ENCODE data around the gene LPP.

DNA sequence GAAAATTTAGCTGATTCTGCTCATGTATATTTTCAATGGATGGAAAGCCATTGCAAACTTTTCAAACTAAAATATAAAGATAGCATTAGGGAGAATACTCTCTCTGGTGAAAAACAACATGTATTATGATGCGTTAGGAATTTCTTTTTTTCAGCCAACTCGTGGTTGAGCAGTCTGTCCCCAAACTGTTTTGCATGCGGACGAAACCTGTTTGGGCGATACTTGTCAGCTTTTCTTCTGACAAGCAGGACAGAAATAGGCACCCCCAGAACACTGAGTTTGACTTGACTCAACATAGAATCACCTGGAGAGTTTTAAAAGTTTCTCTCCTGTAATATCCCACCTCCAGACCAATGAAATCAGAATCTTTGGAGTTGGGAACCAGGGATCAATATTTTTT is 600.3 kb downstream of the LPP start:
- no peak for TF ChIP-seq POLR2A (IDR thresholded peaks at IDR 0.05)
- TF ChIP-seq, protein P1, sequence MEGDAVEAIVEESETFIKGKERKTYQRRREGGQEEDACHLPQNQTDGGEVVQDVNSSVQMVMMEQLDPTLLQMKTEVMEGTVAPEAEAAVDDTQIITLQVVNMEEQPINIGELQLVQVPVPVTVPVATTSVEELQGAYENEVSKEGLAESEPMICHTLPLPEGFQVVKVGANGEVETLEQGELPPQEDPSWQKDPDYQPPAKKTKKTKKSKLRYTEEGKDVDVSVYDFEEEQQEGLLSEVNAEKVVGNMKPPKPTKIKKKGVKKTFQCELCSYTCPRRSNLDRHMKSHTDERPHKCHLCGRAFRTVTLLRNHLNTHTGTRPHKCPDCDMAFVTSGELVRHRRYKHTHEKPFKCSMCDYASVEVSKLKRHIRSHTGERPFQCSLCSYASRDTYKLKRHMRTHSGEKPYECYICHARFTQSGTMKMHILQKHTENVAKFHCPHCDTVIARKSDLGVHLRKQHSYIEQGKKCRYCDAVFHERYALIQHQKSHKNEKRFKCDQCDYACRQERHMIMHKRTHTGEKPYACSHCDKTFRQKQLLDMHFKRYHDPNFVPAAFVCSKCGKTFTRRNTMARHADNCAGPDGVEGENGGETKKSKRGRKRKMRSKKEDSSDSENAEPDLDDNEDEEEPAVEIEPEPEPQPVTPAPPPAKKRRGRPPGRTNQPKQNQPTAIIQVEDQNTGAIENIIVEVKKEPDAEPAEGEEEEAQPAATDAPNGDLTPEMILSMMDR (IDR thresholded peaks at IDR 0.05), result no peak
- TF ChIP-seq EP300 (IDR thresholded peaks at IDR 0.05), result no peak
